GM12872 (cell line): ENCODE results near the gene GAS2L1.

ENCODE experiments used
- CTCF ChIP-seq: IDR thresholded peaks from 3 replicates; pipeline ENCODE4 v1.5.1; 2011; ENCODE audit warnings: low read depth, mild to moderate bottlenecking, low read length, moderate library complexity; ENCODE audit not compliant: insufficient read depth

The GAS2L1 gene

GRCh38 chr22:29326481-29326880, 20.0 kb downstream of the GAS2L1 start:
- no peak for TF ChIP-seq CTCF

GRCh38 chr22:29327089-29327764, 20.8 kb downstream of the GAS2L1 start:
- no peak for TF ChIP-seq CTCF

GRCh38 chr22:29328055-29328454, 21.6 kb downstream of the GAS2L1 start:
- peak; percentile 23; the same call in 2 of the 3 replicates for TF ChIP-seq CTCF

GRCh38 chr22:29328566-29329500, 22.4 kb downstream of the GAS2L1 start:
- TF ChIP-seq CTCF, result no peak

GRCh38 chr22:29329581-29329980, 23.1 kb downstream of the GAS2L1 start:
- TF ChIP-seq CTCF, result no peak

- no peak for TF ChIP-seq CTCF
Measured at GRCh38 chr22:29330291-29330690, 23.8 kb downstream of the GAS2L1 start.

- no peak for TF ChIP-seq CTCF
Measured at GRCh38 chr22:29330753-29331152, 24.3 kb downstream of the GAS2L1 start.
